Stimulated activated CD8-positive, alpha-beta memory T cell treated with anti-CD3 and anti-CD28 coated beads, Interleukin-7, amount 100 ng/mL, for 4 hours (primary cell): ENCODE data around the gene ABCC5.

Experiments
- DNase-seq, 2 donors: peaks; one replicate each; pipeline ENCODE4 v3.0.0-alpha.2; 2020; ENCODE audit warnings: low read depth in 2 of 2

The ABCC5 gene

DNA sequence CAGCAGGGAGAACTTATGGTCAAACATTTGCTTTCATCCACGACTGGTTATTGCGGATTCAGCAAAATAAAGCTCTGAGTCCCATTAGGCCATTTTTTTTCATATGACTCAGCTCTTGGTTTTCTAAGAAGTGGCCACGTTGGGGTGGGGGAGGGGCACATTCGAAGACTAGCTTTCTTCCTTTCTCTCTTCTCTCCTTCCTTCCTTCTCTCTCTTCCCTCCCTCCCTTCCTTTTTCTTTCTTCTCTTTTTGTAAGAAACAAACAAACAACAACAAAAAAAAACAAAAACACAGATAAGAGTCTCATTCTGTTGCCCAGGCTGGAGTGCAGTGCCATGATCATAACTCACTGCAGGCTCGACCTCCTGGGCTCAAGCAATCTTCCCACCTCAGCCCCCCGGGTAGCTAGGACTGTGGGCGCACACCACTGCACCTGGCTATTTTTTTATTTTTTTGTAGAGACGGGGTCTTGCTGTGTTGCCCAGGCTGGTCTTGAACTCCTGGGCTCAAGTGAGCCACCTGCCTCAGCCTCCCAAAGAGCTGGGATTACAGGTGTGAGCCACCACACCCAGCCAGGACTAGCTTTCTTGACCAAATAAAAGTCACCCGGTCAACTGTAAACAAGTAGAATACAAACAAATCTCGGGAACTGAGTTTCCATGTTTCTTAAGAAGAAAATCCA, 41.6 kb downstream of the ABCC5 start:
- no peak for DNase-seq

GRCh38 chr3:183968666-183969245, 48.9 kb downstream of the ABCC5 start:
- DNase-seq: no peak

DNA sequence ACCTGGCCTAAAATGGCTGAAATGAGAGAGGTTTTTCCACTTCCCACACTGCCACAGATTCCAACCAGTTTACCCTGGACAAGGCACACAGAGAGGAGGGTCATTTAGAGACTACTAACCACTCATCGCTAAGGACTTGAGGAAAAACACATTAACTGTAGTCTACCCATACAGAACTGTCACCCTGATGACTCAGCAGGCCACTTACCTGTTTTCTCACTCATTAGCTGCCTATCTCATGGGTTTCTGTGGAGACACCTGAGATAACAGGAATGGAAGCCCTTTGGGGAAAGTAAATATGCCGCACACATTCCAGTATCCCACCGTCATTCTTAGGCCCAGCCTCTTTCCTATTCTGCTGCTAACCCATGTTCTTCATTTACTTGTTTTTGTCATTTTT, 50.0 kb downstream of the ABCC5 start:
- DNase-seq: no peak

- no peak for DNase-seq
Observed at GRCh38 chr3:183966361-183966791, 51.3 kb downstream of the ABCC5 start.

DNA sequence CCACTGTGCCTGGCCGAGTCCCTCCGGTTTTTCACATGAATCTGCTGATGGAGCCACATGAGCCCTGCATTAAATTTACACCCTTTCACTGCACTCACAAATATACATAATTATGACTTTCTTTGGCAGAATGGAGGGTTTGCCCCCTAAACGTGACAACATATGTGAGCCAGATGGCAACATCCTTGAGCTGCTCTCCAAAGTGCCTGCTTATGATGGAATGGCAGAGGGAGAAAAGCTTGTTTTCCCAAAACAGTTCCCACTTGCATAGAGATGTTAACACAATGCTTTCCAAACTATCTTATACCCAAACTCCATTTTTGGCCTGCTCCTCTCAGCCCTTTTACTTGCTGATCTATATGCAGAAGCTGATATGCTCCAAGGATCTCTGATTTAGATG, 54.9 kb downstream of the ABCC5 start:
- no peak for DNase-seq

- DNase-seq: no peak
Observed at GRCh38 chr3:183959214-183959613, 58.5 kb downstream of the ABCC5 start.

- no peak for DNase-seq
Observed at GRCh38 chr3:183958775-183959174, 58.9 kb downstream of the ABCC5 start.

DNA sequence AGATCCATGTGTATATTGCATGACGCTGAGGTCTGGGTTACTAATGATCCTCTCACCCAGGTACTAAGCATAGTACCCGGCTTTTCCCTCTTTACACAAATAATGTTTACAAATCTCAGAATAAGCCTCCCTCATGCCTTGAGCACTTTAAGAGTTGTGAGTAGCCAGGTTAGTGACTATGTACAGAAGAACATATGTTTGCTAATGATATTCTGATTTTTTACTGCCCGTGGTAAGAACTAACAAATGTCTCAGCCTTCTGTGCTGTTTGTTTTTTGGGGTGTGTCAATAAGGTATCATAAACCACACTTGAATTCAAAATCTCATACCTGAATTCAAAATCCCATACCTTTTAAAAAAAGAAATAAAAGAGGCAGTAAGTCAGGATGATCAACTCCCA, 59.5 kb downstream of the ABCC5 start:
- no peak for DNase-seq

GRCh38 chr3:183954875-183955274, 62.8 kb downstream of the ABCC5 start:
- DNase-seq: no peak

GRCh38 chr3:183953471-183954070, 64.1 kb downstream of the ABCC5 start:
- no peak for DNase-seq

- DNase-seq: no peak
Observed at GRCh38 chr3:183951459-183951858, 66.2 kb downstream of the ABCC5 start.

GRCh38 chr3:183949690-183950089, 68.0 kb downstream of the ABCC5 start:
- no peak for DNase-seq

GRCh38 chr3:183946037-183946436, 71.6 kb downstream of the ABCC5 start:
- DNase-seq: no peak

DNA sequence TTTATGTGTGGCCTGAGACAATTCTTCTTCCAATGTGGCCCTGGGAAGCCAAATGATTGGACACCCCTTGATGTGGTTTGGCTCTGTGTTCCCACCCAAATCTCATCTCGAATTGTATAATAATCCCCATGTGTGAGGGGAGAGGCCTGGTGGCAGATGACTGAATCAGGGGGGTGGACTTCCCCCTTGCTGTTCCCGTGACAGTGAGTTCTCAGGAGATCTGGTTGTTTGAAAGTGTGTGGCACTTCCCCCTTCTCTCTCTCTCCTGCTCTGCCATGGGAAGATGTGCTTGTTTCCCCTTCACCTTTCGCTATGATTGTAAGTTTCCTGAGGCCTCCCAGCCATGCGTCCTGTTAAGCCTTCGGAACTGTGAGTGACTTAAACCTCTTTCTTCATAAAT, 72.9 kb downstream of the ABCC5 start:
- DNase-seq: no peak

DNA sequence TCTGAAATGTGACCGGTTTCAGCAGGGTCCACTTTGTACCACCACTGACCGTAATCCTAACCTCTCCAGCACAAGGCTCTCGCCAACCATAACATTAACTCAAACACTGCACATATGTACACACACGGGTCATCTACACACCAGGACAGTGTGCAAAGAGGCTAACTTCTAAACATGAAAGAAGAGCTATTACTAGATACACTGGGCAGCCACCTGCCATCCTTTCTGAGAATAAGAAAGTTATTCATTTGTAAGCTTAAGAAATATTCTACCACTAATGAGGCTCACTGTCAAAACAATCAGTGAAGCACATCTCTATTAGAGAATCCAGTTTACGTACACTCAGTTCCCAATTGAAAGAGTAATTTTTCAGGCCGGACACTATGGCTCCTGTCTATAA, 73.9 kb downstream of the ABCC5 start:
- DNase-seq: no peak

- DNase-seq: no peak
Observed at GRCh38 chr3:183941216-183941615, 76.5 kb downstream of the ABCC5 start.

DNA sequence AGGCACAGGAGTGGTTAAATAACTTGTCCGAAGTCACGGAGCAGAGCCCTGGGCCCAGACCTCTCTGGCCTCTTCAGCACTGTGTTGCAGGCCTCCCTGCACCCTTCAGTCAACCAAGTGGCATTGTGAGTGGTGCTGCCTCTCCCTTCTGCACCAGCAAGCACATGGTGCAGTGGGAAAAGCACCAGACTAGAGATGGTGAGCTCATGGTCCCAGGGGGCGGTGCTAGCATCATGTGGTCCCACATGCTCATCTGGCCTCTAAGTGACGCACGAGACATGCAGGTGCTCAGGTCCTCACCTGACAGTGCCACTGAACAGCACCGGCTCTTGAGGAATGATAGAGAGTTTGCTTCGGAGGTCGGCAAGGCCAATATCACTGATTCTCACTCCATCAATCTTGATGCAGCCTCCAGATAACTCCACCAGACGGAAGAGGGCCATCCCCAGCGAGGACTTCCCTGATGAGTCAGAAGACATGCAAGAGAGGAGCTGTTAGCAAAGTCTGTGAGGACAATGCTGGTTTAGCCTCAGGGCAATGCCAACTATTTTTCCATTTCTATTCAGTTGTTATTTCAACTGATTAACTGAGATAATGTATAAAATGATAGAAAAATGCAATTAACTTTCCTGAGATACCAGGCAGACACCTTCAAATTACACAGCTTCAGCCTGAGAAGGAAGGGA, 79.9 kb downstream of the ABCC5 start:
- no peak for DNase-seq

DNA sequence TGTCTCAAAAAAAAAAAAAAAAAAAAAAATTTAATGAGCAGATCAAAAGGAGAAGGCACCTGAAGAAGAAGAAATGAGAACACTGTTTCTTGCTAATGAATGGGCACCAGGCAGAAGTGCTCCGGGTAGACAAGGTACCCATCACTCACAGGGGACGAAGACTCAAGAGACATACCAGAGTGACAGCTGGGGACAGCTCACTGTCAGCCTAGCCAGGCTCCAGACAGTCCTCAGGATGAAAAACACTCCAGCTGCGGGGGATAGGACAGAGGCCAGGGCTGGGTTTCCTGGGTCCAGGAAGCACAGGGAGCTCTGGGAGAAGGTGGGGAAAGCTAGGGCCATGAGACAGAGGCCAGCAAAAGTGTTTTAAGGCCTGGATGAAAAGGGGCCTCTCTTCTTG, 84.5 kb downstream of the ABCC5 start:
- no peak for DNase-seq

DNA sequence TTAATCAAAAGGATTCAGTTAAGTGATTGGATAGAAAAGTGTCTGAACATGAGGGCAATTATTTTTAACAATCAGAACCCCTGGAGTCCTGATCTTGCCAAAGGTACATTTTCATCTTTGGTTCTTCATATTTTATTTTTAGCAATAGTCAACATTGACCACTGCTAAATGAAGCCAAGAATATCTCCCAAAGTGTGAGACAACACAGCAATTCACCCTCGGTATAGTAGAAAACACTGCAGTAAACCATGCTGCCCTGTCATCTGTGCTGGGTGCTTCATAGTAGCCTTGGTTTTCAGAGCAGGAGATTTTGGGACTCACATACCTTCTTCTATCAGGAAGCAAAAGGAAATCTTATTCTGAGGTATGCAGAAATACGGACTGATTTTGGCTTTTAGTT, 85.8 kb downstream of the ABCC5 start:
- no peak for DNase-seq

DNA sequence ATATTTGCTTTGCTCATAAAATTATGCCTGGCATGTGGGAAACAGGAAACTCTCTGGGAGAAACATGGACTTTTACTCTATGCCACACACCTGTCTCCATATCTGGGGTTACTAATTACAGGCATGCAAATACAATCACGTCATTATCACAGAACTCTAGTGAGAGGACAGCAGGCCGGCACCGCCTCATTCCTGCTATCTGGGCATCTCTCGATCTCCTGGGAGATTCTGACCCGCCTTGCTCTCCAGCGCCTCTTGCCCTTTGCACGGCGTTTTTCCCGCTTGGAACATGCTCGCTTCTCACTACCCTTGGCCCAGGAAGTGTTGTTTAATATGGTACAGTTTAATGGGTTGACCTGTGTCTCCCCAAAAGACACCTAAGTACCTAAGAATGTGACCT, 87.6 kb downstream of the ABCC5 start:
- DNase-seq: no peak

- DNase-seq: no peak
Observed at GRCh38 chr3:183927059-183927458, 90.6 kb downstream of the ABCC5 start.

- no peak for DNase-seq
Observed at GRCh38 chr3:183924956-183925355, 92.7 kb downstream of the ABCC5 start.

DNA sequence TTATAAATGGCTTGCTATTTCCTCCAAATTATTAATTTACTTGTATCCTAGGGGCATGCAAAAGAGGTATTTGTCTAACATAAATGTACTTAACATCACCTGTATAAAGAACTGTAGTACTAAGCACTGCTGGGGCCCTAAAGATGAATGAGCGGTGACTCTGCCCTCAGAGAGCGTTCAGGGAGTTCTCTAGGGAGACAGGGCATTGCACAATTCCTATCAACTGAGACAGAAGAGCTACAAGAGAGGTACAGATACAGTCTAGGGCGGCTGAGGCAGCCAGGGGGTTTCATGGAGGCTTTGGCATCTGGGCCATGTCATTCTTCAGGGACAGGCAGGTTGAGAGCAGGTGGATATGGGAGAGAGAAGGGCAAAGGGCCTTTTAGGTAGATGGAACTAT, 93.1 kb downstream of the ABCC5 start:
- DNase-seq: no peak
